ENCODE measurements around the gene ADAMTS5. TPM values are rescaled to one million over a fixed set of nuclear protein-coding genes. Genes with fewer than 3 reads are reported as not detected.
A peak's percentile ranks its signal among the peaks of the same experiment; 100 is the strongest.

The ADAMTS5 gene
- 2.9 TPM for polyA plus RNA-seq (2013, experiment 1 of 2; ENCODE audit: insufficient read length)
- 1.7 TPM for polyA plus RNA-seq (2013, experiment 2 of 2; ENCODE audit: insufficient read length)

- DNase-seq = peak; percentile 90
Measured at GRCh38 chr21:26967062-26967913, at the start of gene ADAMTS5. ADAMTS5 (minus strand) TSS chr21:26967088; CDS start chr21:26966391, 697 bp downstream.

DNA sequence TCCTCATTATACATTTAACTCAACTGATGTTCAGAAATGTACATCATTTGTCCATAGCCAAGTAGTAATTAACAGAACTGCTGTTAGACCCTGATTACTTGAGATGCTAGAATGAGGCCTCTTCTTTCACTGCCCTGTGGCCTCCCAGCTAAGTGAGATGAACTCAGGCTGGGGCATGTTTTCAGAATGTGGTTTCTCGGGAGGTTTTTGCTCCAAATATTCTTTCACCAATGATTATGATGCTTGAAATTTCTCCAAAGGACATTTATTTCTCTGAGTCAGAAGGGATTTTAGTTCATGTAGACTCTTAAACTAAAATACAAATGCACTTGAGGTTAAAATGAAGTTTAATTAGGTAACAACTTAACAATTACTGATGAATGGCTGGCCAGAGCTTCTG, 34.6 kb upstream of the ADAMTS5 start:
- no peak for DNase-seq

DNA sequence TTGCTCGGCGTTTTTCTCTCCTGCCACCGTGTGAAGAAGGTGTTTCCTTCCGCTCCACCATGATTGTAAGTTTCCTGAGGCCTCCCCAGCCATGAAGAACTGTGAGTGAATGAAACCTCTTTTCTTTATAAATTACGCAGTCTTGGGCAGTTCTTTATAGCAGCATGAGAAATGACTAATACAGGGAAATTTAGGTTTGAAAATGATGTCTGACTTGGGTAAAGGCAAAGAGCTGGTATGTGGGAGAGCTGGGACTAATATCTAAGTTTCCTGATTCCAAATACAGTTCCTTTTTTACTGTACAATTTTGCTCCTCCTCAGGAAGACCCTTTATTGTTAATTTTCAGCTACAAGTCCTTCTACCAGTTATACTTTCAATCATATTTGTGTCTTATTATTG, 16.7 kb upstream of the ADAMTS5 start:
- DNase-seq = no peak

- DNase-seq = peak; percentile 40
Measured at GRCh38 chr21:26982767-26983166, 15.9 kb upstream of the ADAMTS5 start.

GRCh38 chr21:26977746-26978145, 10.9 kb upstream of the ADAMTS5 start:
- DNase-seq = peak; percentile 92

- DNase-seq = no peak
Measured at GRCh38 chr21:26973226-26973625, 6.3 kb upstream of the ADAMTS5 start.

DNA sequence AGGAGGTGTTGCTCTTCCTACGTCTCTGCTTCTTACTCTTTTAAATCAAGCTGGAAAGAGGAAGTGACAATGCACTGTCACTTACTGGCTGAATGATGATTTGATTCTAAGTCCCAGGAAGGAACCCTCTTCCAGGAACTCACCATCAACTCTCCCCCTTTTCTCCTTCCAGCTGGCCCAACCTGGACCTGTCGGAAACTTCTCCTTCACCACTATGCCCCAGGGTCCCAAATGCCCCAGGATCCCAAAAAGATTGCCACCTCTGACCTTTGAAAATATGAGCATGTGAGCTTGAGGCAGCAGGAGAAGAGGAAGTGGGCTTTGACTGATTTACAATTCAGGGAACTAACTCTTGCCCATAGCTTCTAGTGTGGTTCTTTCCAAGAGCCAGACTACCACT, 5.3 kb upstream of the ADAMTS5 start:
- DNase-seq = no peak

- DNase-seq = no peak
Measured at GRCh38 chr21:26969971-26970725, 3.3 kb upstream of the ADAMTS5 start.

DNA sequence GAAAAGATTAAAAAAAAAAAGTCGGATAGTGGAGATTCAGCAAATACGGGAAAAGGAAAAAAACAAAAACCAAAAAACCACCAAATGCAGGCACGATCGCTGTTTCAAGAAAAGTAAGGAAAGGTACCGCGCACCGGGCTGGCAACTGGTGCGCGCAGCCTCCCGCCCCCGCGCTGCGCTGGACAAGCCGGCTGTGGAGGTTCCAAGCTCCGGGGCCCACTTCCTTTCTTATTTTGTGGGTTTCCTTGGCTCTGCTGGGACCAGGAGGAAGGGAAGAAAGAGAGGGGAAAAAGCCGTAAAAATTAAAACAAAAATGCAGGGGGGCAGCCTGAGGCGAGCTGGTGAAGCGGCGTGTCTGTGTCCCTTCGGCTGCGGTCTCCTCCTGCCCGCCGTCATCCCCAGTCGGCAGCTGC, 233 bp downstream of the ADAMTS5 start:
- no peak for DNase-seq

DNA sequence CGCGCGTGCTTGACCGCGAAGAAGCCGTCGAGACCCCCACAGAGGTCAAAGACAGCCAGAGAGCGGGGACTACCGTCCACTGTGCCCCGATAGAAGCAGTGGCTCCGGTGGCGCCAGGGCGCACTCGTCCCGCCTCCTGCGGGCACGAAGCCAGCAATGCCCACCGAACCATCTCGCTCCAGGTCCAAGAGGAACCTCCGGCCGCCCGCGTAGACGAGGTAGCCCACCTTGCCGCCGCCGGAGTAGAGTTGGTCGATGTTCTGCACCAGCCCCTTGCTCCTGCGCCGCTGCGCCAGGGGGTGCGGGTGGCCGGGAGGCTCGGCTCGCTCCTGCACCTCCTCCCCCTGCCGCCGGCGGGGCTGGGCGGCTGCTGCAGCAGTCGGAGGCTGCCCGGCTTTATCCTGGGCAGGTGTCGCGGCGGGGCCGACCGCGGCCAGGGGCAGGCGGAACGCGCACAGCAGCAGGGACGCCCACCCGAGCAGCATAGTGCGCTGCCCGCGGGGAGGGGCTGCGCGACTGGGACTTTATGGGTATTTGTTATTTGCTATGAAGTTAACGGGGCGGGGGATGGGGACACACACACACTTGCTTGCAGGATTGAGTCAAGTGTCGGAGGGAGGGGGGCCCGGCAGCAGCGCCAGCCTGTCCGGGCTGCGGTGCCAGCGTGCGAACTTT, 844 bp downstream of the ADAMTS5 start:
- DNase-seq = peak; percentile 31

- peak; percentile 40 for DNase-seq
Measured at GRCh38 chr21:26965040-26965906, 1.6 kb downstream of the ADAMTS5 start.

DNA sequence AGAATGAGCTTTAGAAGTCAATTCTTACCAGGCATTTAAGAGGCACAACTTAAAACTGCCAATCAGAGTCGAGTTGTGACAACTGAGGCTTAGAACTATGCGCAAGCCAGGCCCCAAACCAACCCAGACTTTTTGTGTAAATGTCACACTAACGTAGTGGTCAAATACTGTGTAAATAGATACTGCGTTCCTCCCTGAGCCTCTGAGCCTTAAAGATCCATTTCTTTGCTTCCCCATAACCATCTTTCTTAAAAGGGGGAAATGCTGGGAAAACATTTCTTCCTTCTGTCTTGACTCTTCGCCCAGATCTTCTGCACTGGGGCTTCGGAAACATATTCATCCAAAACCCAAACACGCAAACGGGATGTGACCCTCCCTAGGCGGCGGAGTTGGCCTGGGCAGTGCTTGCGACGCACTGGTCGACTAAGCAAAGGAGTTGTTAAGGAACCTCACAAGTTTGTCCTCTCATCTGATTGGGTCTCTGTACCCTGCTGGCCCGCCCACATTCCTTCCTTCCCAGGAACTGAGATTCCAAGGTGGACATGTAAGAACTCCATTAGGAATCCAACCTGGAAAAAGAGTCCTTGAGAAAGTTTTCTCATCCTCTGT, 2.6 kb downstream of the ADAMTS5 start:
- peak; percentile 74 for DNase-seq

GRCh38 chr21:26962621-26963181, 4.2 kb downstream of the ADAMTS5 start:
- no peak for DNase-seq

DNA sequence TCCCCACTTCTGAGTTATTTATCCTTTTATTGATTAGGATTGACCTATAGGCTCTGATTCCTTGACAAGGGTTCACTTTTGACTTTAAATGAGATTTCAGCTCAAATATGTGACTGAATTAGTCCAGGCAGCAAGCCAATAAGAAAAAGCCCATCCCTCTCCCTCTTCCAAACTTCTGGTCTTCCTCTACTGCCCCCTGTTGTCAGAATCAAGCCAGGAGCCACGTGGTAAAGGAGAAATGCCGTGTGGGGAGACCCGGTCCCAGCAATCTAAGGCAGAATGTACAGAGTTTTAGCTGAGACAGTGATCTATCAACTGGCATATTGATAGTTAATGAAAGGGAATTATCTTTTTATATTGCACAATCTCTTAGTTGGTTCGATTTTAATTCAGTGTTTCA, 5.2 kb downstream of the ADAMTS5 start:
- DNase-seq = no peak

GRCh38 chr21:26958788-26959187, 8.1 kb downstream of the ADAMTS5 start:
- no peak for DNase-seq

DNA sequence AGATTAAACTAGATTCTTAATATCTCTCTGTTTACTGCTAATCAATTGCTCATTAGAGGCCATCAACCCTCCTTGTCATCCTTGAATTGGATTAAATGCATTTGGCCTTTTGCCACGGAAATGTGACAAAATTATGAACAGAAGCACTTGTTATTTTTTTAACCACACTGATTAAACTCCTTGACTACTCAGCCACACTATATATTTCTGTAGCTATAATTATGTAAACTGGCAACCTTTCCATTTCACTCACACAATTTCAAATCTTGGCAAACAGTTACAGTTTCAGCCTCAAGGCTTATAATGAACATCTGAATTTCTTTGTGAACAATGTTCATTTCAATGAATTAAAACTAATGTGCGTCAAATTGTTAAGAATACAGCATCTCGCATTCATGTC, 10.1 kb downstream of the ADAMTS5 start:
- no peak for DNase-seq

DNA sequence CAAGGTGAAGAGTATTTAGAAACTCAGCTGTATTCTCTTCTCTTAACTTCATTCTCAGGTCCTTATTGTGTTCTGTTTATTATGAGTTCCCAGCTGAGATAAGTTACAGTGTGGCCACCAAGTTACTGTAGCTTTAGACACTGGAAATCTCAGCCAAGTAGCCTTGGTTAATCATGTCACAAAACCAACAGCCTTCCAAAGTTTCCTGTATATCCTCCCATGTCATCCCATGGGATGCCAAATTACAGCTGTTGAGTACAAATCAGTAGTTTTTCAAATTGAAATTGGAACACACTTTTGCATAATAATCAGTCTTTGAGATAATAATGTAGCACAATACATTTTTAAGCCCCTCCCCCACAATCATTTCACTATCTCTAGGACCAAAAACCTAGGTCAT, 10.7 kb downstream of the ADAMTS5 start:
- no peak for DNase-seq

- DNase-seq = peak; percentile 46
Measured at GRCh38 chr21:26954662-26955121, 12.2 kb downstream of the ADAMTS5 start.

- no peak for DNase-seq
Measured at GRCh38 chr21:26952374-26953066, 14.4 kb downstream of the ADAMTS5 start.

- no peak for DNase-seq
Measured at GRCh38 chr21:26949830-26950229, 17.1 kb downstream of the ADAMTS5 start.

Data from fibroblast of skin of back (primary cell).